Measurements from ENCODE around the gene SLC39A5. TPM values are rescaled to one million over a fixed set of nuclear protein-coding genes. Genes with fewer than 3 reads are reported as not detected.
"Not testable (repeated sequence)": the region's sequence is repeated elsewhere in the genome, so short reads cannot be mapped to it uniquely, and the experiment has no call there.

Gene SLC39A5
- total RNA-seq, 1 donor from 2014 or later = not detected

GRCh38 chr12:56247923-56248322 lies 18.1 kb downstream of the SLC39A5 start:
- no peak for DNase-seq

- no peak for DNase-seq
Observed at GRCh38 chr12:56248711-56249110, 18.9 kb downstream of the SLC39A5 start.

- DNase-seq = no peak
Observed at GRCh38 chr12:56252649-56253048, 22.8 kb downstream of the SLC39A5 start.

GRCh38 chr12:56253091-56253490 lies 23.2 kb downstream of the SLC39A5 start:
- no peak for DNase-seq

- DNase-seq = no peak
Observed at GRCh38 chr12:56255671-56256070, 25.8 kb downstream of the SLC39A5 start.

GRCh38 chr12:56256326-56256960 lies 26.6 kb downstream of the SLC39A5 start:
- DNase-seq = peak; percentile 21

GRCh38 chr12:56257071-56257470 lies 27.2 kb downstream of the SLC39A5 start:
- DNase-seq = no peak

GRCh38 chr12:56257491-56258067 lies 27.7 kb downstream of the SLC39A5 start:
- no peak for DNase-seq

GRCh38 chr12:56258068-56258819 lies 28.4 kb downstream of the SLC39A5 start, which contains the start of gene ANKRD52:
Gene ANKRD52 (minus strand): TSS chr12:56258384. CDS start chr12:56258269, 115 bp downstream.
- peak; percentile 66 for DNase-seq

GRCh38 chr12:56258820-56259183 lies 29.0 kb downstream of the SLC39A5 start:
- DNase-seq = no peak

GRCh38 chr12:56260380-56260779 lies 30.5 kb downstream of the SLC39A5 start:
- no peak for DNase-seq

- no peak for DNase-seq
Observed at GRCh38 chr12:56260921-56261320, 31.1 kb downstream of the SLC39A5 start.

- DNase-seq = no peak
Observed at GRCh38 chr12:56261503-56262232, 31.8 kb downstream of the SLC39A5 start.

- not testable (repeated sequence) for DNase-seq
Observed at GRCh38 chr12:56262955-56263354, 33.1 kb downstream of the SLC39A5 start.

GRCh38 chr12:56266068-56266692 lies 36.3 kb downstream of the SLC39A5 start:
- not testable (repeated sequence) for DNase-seq

GRCh38 chr12:56266693-56267442 lies 37.0 kb downstream of the SLC39A5 start, which contains the start of gene COQ10A:
Gene COQ10A (plus strand): TSS chr12:56266942. CDS start chr12:56267119, 177 bp downstream.
- DNase-seq = peak; percentile 86

- no peak for DNase-seq
Observed at GRCh38 chr12:56267443-56268071, 37.7 kb downstream of the SLC39A5 start.

GRCh38 chr12:56271031-56271430 lies 41.2 kb downstream of the SLC39A5 start:
- no peak for DNase-seq

- not testable (repeated sequence) for DNase-seq
Observed at GRCh38 chr12:56272468-56272867, 42.6 kb downstream of the SLC39A5 start.

- no peak for DNase-seq
Observed at GRCh38 chr12:56274299-56274698, 44.4 kb downstream of the SLC39A5 start.

- no peak for DNase-seq
Observed at GRCh38 chr12:56278905-56279304, 49.1 kb downstream of the SLC39A5 start.

Measured in occipital lobe (tissue), 2 donors.